ENCODE results near the gene CLOCK.

Gene CLOCK

DNA sequence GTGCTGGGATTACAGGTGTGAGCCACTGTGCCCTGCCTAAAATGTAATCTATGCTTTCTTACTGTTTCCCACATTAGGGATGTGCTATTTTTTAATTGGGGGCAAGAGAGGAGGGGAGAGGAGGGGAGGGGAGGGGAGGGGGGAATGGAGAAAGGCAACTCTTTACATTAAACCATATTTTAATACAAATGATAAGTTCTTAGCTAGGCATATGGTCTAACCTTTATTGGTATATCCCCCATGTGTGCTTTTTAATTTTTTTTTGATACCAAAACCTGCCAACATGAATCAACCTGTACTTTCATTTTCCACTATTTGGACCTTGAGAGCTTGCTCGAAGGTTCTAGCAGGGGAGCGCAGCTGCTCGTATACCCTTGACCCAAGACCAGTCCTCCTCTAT lies 6.4 kb downstream of the CLOCK start:
- no peak for DNase-seq (ENCODE audit: low read depth in 3 of 3)

DNA sequence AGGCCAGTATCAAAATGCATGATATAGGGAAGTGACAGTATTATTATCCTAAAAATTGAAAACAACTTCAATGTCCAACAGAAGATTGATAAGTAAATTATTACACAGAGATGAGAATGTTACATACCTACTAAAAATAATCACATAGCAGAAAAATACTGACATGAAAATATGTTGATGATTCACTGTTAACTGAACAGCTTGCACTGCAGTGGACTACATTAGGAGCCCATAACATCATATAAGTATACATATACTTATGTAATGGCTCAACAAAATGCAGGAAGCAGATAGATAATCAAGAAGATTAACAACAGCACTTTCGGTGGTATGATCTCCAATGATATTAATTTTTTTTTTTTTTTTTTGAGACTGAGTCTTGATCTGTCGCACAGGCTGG lies 7.1 kb downstream of the CLOCK start:
- no peak for DNase-seq (ENCODE audit: low read depth in 3 of 3)

GRCh38 chr4:55538531-55538930 lies 8.2 kb downstream of the CLOCK start:
- DNase-seq (ENCODE audit: low read depth in 3 of 3), result no peak

- no peak for DNase-seq (ENCODE audit: low read depth in 3 of 3)
Measured at GRCh38 chr4:55534306-55534705, 12.4 kb downstream of the CLOCK start.

DNA sequence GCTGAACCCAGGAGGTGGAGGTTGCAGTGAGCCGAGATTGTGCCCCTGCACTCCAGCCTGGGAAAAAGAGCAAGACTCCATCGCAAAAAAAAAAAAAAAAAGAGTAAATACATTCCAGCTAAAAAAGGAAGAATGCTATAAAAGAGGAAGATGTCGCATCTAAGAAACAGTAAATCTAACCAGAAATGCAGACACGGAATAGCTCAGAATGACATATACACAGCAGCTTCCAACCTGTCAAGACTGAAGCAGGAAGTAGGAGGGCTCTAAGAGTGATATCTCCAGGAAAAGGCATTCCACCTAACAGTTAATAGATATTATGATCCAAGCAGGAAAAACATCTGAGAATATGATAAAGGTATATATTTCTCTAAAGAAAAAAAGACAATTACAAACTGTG lies 16.0 kb downstream of the CLOCK start:
- DNase-seq (ENCODE audit: low read depth in 3 of 3), result no peak

- DNase-seq (ENCODE audit: low read depth in 3 of 3), result no peak
Measured at GRCh38 chr4:55530167-55530566, 16.5 kb downstream of the CLOCK start.

- DNase-seq (ENCODE audit: low read depth in 3 of 3), result no peak
Measured at GRCh38 chr4:55528491-55528890, 18.2 kb downstream of the CLOCK start.

DNA sequence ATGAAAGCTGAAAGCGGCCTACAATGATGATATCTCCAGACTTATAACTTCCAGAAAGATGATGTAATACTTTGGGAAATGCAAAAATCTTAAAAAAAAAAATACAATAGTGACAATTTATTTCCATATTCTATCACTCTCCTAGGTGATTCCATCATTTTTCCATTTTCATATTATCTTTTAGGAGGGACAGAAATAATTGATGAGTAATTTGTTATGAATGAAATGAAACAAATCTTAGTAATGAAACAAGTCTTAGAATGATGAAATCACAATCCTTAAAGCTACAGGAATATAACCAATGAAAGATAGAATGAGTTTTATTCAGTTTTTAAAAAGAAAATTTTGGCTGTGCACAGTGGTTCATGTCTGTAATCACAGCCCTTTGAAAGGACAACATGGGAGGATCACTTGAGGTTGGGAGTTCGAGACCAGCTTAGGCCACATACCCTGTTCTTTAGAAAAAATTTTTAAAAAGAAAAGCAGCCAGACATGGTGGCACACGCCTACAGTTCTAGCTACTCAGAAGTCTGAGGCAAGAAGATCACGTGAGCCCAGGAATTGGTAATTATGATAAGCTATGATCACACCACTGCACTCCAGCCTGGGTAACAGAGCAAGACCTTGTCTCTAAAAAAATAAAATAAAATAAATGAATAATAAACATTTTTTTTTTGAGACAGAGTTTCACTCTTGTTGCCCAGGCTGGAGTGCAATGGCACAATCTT lies 21.7 kb downstream of the CLOCK start:
- DNase-seq (ENCODE audit: low read depth in 3 of 3), result no peak

- DNase-seq (ENCODE audit: low read depth in 3 of 3), result no peak
Measured at GRCh38 chr4:55518442-55518841, 28.3 kb downstream of the CLOCK start.

DNA sequence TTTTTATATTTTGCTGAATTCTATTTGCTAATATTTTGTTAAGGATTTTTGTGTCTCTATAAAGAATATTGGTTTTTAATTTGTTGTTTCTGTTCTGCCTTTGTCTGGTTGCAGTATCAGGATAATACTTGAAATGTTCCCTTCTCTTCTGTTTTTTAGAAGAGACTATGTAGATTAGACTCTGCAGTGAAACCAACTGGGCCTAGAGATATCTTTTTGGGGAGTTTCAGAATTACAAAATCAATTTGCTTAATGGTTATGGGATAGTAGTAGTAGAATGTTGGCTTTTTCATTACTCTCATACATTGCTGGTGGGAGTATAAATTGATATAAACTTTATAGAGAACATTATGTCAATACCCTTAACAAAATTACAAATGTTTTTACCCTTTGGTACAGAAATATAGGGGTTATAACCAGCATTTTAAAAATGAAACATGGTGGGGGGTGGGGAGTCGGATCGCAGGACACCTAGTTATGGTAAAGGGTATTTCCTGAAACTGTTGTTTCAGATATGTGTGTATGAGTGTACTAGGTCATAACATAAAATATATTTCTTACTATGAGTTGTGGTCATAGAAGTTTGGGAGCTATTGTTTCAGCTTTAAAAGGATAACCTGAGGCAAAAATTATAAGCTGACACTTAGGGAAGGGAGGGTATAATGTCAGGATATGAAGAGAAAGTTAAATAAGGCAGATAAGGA lies 29.0 kb downstream of the CLOCK start:
- DNase-seq (ENCODE audit: low read depth in 3 of 3), result no peak

GRCh38 chr4:55512922-55513571 lies 33.7 kb downstream of the CLOCK start:
- DNase-seq (ENCODE audit: low read depth in 3 of 3), result no peak

DNA sequence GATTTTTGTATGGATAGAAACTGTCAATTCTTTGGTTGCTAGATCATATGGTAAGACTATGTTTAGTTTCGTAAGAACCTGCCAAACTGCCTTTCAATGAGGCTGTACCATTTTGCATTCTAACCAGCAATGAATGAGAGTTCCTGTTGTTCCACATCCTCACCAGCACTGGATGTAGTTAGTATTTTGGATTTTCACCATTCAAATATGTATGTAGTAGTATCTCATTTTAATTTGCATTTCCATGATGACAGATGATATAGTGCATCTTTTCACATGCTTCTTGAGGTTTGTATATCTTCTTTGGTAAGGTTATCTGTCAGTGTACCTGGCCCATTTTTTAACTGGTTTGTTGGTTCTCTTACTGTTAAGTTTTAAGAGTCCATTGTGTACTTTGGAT lies 34.6 kb downstream of the CLOCK start:
- DNase-seq (ENCODE audit: low read depth in 3 of 3), result no peak

GRCh38 chr4:55510685-55511084 lies 36.0 kb downstream of the CLOCK start:
- DNase-seq (ENCODE audit: low read depth in 3 of 3), result no peak

DNA sequence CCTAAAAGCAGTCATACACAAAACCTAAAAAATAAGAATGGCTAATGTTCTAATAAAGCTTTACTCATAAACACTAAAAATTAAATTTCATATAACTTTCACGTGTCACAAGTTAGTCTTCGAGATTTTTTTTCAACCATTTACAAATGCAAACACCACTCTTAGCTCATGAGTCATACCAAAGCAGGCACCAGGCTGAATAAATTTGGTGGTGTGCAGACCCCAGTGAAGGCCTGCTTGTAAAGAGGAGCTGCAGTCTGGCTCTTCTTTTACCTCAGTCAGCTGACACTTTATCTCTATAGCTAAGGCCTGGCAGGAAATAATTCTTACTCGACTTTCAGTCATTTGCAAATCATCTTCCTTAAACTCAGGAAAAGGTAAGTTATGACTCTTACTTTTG lies 37.4 kb downstream of the CLOCK start:
- no peak for DNase-seq (ENCODE audit: low read depth in 3 of 3)

DNA sequence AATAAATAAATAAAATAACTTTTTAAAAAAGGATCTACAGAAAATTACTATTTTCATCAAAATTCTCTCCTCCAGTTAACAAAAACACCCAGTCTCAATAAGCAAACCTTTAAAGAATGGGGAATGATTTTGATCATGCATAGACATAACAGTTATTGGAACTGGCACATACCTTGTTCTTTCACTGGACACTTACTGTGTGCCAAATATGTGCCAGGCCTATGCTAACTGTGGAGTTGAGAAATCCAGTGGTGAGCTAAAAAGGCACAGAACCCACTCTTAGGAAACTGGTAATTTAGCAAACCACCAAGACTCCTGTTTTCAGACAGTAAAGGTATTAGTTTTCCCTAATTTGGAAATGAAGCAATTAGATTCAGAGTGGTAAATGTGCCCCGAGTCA lies 39.1 kb downstream of the CLOCK start:
- DNase-seq (ENCODE audit: low read depth in 3 of 3), result no peak

- DNase-seq (ENCODE audit: low read depth in 3 of 3), result no peak
Measured at GRCh38 chr4:55503169-55503568, 43.5 kb downstream of the CLOCK start.

DNA sequence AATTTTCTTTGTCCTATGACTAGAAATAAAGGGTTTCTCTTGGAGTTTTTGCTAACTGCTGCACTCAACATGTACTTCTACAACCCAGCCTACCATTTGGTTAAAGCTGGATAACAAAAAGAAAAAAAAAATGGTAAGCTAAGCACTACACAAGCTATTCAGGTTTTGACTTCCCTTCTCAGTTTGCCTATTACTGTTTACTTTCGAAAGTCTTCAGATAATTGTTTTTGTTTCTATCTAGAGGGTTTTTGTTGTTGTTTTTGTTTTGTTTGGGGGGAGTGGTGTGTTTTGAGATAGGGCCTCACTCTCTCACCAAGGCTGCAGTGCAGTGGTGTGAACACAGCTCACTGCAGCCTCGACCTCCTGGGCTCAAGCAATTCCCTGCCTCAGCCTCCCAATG lies 46.6 kb downstream of the CLOCK start:
- no peak for DNase-seq (ENCODE audit: low read depth in 3 of 3)

DNA sequence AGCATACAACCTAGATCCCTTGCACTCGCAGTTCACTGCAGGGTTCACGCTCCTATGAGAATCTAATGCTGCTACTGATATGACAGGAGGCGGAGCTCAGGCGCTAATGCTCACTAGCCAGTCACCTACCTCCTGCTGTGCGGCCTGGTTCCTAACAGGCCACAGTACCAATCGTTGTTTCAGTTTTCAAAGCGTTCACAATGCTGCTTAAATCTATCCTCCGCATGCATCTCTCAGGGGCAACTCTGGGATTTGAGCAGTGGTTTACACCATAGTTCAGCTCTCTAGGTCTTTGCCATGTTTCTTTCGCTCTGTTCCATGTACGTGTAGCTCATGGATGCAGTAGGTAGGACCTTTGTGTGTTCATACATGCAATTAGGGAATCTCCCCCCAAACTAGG lies 47.2 kb downstream of the CLOCK start:
- no peak for DNase-seq (ENCODE audit: low read depth in 3 of 3)

DNA sequence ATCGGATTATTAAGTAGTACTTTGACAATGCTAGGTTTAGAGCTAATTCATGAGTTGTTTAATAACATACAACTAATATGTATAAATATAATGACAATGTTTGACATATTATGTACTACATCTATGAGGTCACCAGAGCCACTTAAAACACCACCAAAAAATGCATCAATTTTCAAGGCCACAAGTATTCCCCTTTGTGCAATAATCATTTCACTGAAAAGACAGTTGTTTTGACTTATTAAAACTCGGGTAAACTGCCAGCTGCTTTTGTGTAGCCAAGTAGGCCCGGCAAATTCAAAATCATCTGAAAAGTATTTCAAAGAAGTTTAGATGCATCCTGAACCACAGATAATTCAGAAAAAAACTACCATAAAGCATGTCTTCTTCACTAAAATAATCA lies 48.7 kb downstream of the CLOCK start:
- DNase-seq (ENCODE audit: low read depth in 3 of 3), result no peak

DNA sequence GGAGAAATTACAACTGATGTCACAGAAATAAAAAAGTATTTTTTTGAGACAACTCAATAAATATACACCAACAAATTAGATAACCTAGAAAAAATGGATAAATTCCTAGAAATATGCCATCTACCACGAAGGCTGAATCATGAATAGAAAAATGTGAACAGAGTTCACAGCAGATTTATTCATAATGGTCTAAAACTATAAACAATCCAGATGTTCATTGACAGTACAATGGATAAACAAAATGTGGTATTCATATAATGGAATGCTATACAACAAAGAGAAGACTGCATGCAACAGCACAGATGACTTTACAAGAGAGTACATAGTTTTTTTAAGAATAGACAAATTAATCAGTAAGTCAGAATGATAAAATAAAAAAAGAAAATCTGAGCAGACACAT lies 55.2 kb downstream of the CLOCK start:
- DNase-seq (ENCODE audit: low read depth in 3 of 3), result no peak

- DNase-seq (ENCODE audit: low read depth in 3 of 3), result no peak
Measured at GRCh38 chr4:55488716-55489115, 58.0 kb downstream of the CLOCK start.

DNA sequence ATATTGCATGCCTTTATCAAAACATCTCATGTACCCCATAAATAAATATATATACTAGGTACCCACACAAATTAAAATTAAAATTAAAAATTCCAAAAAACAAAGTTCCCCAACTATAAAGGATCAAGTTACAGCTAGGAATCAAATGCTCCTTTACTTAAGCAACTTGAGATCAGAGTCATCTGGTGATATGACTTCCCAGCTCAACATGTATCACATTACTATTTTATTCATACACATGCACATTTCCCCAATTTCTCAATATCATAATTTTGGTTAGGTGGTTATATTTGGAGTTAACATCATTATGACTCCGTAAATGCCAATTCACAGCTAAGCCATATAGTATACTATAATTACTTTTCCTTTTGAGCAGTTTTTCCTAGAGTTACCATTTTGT lies 60.9 kb downstream of the CLOCK start:
- DNase-seq (ENCODE audit: low read depth in 3 of 3), result no peak

DNA sequence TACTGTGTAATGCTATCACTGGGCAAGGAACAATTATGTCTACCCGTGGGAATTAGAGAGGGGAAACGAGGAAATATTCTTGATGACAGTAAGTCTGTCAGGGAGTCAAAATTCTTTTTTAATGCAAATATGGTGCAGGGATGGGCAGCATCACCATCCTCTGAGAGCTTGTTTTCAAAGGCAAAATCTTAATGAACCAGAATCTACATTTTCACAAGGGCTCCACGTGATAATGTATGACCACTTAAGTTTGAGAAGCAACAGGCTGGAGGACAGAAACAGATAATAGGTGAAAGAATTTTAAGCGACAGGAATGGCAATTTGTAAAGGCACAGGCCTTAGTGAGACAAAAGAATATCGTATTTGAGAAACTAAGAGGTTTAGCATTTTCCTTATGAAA lies 63.4 kb downstream of the CLOCK start:
- DNase-seq (ENCODE audit: low read depth in 3 of 3), result no peak
